ENCODE data around the gene CAMK2N2.

Gene CAMK2N2

DNA sequence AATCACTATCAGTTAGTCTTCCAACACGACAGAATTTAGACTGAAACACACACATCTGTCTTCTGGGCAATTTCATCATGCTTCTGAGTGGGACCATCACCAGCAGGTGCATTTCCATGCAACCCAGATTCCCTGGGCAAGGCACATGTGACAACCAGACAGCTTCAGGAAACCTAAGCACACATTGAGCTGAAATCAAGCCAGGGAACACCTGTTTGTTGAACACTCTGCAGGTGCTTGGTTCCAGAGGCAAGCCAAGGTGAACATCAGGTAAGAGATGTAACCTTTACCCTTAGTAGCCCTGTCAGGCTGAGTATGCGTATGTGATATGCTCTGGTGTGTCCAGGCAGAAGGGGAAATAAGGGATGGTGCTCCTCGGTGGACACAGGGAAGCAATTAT is 34.4 kb upstream of the CAMK2N2 start:
- Histone ChIP-seq H3K4me3 (ENCODE audit: low read depth, low read length) (no peak overlapping the region), H3K27me3 (ENCODE audit: control insufficient read depth, insufficient read depth, low read length) (no peaks in the 10 kb centered on the region), H3K27ac (no peak overlapping the region), H3K9me3 (ENCODE audit: control insufficient read depth, low read length) (no peaks in the 10 kb centered on the region), H3K79me2 (peaks cover 15% of the 10 kb centered on the region), H3K36me3 (ENCODE audit: control insufficient read depth, insufficient read depth, low read length) (no peaks in the 10 kb centered on the region), H3K4me1 (peaks cover 8% of the 10 kb centered on the region), H3K4me2 (ENCODE audit: low read length) (no peak overlapping the region), H3K9ac (no peak overlapping the region), H2AFZ (no peak overlapping the region)
- TF ChIP-seq, protein P1, sequence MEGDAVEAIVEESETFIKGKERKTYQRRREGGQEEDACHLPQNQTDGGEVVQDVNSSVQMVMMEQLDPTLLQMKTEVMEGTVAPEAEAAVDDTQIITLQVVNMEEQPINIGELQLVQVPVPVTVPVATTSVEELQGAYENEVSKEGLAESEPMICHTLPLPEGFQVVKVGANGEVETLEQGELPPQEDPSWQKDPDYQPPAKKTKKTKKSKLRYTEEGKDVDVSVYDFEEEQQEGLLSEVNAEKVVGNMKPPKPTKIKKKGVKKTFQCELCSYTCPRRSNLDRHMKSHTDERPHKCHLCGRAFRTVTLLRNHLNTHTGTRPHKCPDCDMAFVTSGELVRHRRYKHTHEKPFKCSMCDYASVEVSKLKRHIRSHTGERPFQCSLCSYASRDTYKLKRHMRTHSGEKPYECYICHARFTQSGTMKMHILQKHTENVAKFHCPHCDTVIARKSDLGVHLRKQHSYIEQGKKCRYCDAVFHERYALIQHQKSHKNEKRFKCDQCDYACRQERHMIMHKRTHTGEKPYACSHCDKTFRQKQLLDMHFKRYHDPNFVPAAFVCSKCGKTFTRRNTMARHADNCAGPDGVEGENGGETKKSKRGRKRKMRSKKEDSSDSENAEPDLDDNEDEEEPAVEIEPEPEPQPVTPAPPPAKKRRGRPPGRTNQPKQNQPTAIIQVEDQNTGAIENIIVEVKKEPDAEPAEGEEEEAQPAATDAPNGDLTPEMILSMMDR (IDR thresholded peaks at IDR 0.05), result no peak

DNA sequence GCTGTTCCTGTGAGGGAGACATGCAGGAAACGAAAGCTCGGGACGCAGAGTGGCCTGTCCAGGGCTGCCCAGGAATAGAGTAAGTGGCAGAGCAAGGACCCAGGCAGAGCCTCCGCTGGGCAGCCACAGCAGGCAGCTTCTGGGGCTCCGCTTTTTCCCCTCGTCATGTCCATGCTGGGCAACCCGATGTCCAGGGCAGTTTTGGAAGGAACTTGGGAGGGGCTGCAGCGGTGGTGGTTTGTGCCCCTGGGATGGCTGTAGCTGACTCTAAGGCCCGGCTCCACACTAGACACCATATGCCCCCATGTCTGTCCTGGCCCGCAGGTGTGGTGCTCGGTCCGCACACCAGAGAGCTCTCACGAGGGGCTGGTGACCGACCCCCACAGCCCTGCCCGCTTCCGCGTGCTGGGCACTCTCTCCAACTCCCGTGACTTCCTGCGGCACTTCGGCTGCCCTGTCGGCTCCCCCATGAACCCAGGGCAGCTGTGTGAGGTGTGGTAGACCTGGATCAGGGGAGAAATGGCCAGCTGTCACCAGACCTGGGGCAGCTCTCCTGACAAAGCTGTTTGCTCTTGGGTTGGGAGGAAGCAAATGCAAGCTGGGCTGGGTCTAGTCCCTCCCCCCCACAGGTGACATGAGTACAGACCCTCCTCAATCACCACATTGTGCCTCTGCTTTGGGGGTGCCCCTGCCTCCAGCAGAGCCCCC is 30.5 kb upstream of the CAMK2N2 start:
- no peak overlapping the region for H3K9ac ChIP-seq
- TF ChIP-seq, protein P1 (IDR thresholded peaks at IDR 0.05), result no peak

DNA sequence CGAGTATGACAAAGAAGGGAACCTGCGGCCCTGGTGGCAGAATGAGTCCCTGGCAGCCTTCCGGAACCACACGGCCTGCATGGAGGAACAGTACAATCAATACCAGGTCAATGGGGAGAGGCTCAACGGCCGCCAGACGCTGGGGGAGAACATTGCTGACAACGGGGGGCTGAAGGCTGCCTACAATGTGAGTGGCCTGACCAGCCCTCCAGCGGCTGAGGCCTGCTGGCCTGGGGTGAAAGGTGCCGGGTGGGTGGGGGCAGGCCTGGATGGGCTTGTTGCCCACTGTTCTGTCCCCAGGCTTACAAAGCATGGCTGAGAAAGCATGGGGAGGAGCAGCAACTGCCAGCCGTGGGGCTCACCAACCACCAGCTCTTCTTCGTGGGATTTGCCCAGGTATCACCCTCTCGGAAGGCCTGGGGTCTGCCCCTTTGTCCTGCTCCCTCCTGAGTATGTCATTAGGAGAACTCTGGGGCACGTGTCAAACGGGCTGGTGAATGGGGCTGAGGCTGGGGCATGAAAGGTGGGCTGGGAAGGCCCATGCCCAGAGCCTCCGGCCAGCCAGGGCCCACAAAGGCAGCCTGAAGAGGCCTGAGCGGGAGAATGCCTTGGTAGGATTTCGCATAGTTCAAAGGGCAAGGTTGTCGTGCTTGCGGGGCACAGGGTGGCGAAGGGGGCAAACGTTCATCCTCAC is 29.8 kb upstream of the CAMK2N2 start:
- no peaks in the 10 kb centered on the region for H3K9me3 ChIP-seq (ENCODE audit: control insufficient read depth, low read length)
- TF ChIP-seq, protein P1 (IDR thresholded peaks at IDR 0.05), result no peak

More for the DNA sequence above, 30.5 kb upstream of the CAMK2N2 start:
- Histone ChIP-seq H3K79me2 (no peaks in the 10 kb centered on the region), H3K4me2 (ENCODE audit: low read length) (no peak overlapping the region), H2AFZ (no peak overlapping the region), H3K27ac (no peak overlapping the region), H3K4me3 (ENCODE audit: low read depth, low read length) (no peak overlapping the region), H3K9me3 (ENCODE audit: control insufficient read depth, low read length) (no peaks in the 10 kb centered on the region), H3K4me1 (no peaks in the 10 kb centered on the region), H3K36me3 (ENCODE audit: control insufficient read depth, insufficient read depth, low read length) (no peaks in the 10 kb centered on the region), H3K27me3 (ENCODE audit: control insufficient read depth, insufficient read depth, low read length) (no peaks in the 10 kb centered on the region)

DNA sequence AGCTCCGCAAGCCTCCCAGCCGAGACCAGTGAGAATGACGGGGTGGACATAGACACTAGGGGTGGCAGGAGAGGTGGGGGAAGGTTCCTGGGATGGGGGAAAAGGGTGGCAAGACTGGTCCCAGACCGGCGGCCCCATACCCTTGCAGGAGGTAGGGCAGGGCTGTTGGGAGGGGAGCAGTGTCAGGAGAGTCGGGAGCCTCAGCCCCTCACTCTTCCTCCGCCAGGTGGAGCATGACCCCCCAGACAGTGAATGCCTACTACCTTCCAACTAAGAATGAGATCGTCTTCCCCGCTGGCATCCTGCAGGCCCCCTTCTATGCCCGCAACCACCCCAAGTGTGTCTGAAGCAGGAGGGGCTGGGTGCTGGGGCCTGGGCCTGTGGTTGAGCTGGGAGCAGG is 29.0 kb upstream of the CAMK2N2 start:
- H3K4me2 ChIP-seq (ENCODE audit: low read length), result no peak overlapping the region
- no peaks in the 10 kb centered on the region for H3K36me3 ChIP-seq (ENCODE audit: control insufficient read depth, insufficient read depth, low read length)
- H3K4me3 ChIP-seq (ENCODE audit: low read depth, low read length), result no peak overlapping the region
- H3K27me3 ChIP-seq (ENCODE audit: control insufficient read depth, insufficient read depth, low read length), result no peaks in the 10 kb centered on the region
- no peaks in the 10 kb centered on the region for H3K9me3 ChIP-seq (ENCODE audit: control insufficient read depth, low read length)
- H3K4me1 ChIP-seq, result no peaks in the 10 kb centered on the region
- H3K9ac ChIP-seq, result no peak overlapping the region
- H3K27ac ChIP-seq, result no peak overlapping the region
- no peak overlapping the region for H2AFZ ChIP-seq
- TF ChIP-seq, protein P1 (IDR thresholded peaks at IDR 0.05), result no peak
- H3K79me2 ChIP-seq, result no peaks in the 10 kb centered on the region

More for the DNA sequence above, 29.8 kb upstream of the CAMK2N2 start:
- H3K4me1 ChIP-seq, result no peaks in the 10 kb centered on the region
- H3K4me2 ChIP-seq (ENCODE audit: low read length), result no peak overlapping the region
- no peaks in the 10 kb centered on the region for H3K36me3 ChIP-seq (ENCODE audit: control insufficient read depth, insufficient read depth, low read length)
- H3K27me3 ChIP-seq (ENCODE audit: control insufficient read depth, insufficient read depth, low read length), result no peaks in the 10 kb centered on the region
- no peak overlapping the region for H3K27ac ChIP-seq
- no peak overlapping the region for H2AFZ ChIP-seq
- no peaks in the 10 kb centered on the region for H3K79me2 ChIP-seq
- no peak overlapping the region for H3K9ac ChIP-seq
- no peak overlapping the region for H3K4me3 ChIP-seq (ENCODE audit: low read depth, low read length)

Measured in parathyroid adenoma (tissue), 2 donors.